GM12878 (cell line): ENCODE results near the gene MAML2. TPM values are rescaled to one million over a fixed set of nuclear protein-coding genes. Genes with fewer than 3 reads are reported as not detected.

Experiments
- ATAC-seq: fragments of 200-7000 bp; cut with Tn5 transposase; 3 replicates; pipeline ENCODE4 v1.9.1; 2020; ENCODE audit warnings: mild to moderate bottlenecking, moderate library complexity
- BruUV-seq: library from RNA; stranded (reverse); fragments of 400-500 nt; replicated peaks from 2 replicates; lab custom pipeline; 2021; lab: Mats Ljungman, UMichigan
- CTCF ChIA-PET: fragments of 300-600 bp; sonication (Branson Sonifier 250); formaldehyde crosslinking; extraction: SDS; loops from one replicate; lab custom pipeline; 2021; ENCODE audit warnings: inconsistent platforms; lab: Yijun Ruan, JAX
- POLR2A ChIA-PET: fragments of 350-600 bp; formaldehyde crosslinking; extraction: SDS; loops from one replicate; lab custom pipeline; 2021; ENCODE audit warnings: inconsistent platforms; lab: Charles Lee
- RAD21 ChIA-PET: fragments of 300-600 bp; sonication (Branson Sonifier 250); formaldehyde crosslinking; loops from one replicate; lab custom pipeline; 2023; ENCODE audit warnings: antibody characterized with exemption; ENCODE audit not compliant: unreplicated experiment; lab: Charles Lee
- SMC1A ChIA-PET: fragments of 300-600 bp; sonication (Branson Sonifier 250); formaldehyde crosslinking; loops from one replicate; lab custom pipeline; 2023; ENCODE audit not compliant: unreplicated experiment, uncharacterized antibody; lab: Charles Lee
- DNase-seq: peaks from one replicate; pipeline ENCODE4 v3.0.0-alpha.2; 2011; ENCODE audit warnings: low read depth, low spot score
- FAIRE-seq: peaks from 3 replicates; lab custom pipeline; 2011; peaks lifted over from hg19 to GRCh38; lab: Jason Lieb, UNC
- H2AFZ ChIP-seq: 2 replicates; pipeline ENCODE4 v1.6.0; 2011; ENCODE audit warnings: low read depth, low read length, control low read depth; ENCODE audit not compliant: control insufficient read depth
- H3K27ac ChIP-seq: 2 replicates; pipeline ENCODE4 v1.5.1; 2011; ENCODE audit warnings: control low read depth; ENCODE audit not compliant: control insufficient read depth, insufficient read depth
- H3K27me3 ChIP-seq, 2 experiments: replicated peaks in 1 of 2; 2 replicates each; pipeline versions ENCODE4 v1.6.0 to v1.6.1; 2011; ENCODE audit warnings: low read length in 1 of 2; ENCODE audit not compliant: control insufficient read depth in 2 of 2, insufficient read depth in 2 of 2
- H3K36me3 ChIP-seq, 2 experiments: 2 replicates each; pipeline ENCODE4 v1.5.1; 2011; ENCODE audit warnings: low read length in 1 of 2; ENCODE audit not compliant: control insufficient read depth in 2 of 2, insufficient read depth in 2 of 2
- H3K4me1 ChIP-seq: 2 replicates; pipeline ENCODE4 v1.6.1; 2011; ENCODE audit warnings: mild to moderate bottlenecking, low read length, moderate library complexity, mixed read lengths; ENCODE audit not compliant: control insufficient read depth, insufficient read depth
- H3K4me2 ChIP-seq: 2 replicates; pipeline ENCODE4 v1.6.0; 2011; ENCODE audit warnings: control low read depth; ENCODE audit not compliant: control insufficient read depth, insufficient read depth
- H3K4me3 ChIP-seq: fragments of 200-600 bp; sonication (generic); 2 replicates; pipeline ENCODE4 v1.5.1; 2016
- H3K79me2 ChIP-seq: 2 replicates; pipeline ENCODE4 v1.6.0; 2011; ENCODE audit warnings: low read length; ENCODE audit not compliant: control insufficient read depth, insufficient read depth
- H3K9ac ChIP-seq: 2 replicates; pipeline ENCODE4 v1.8.0; 2011; ENCODE audit warnings: low read length, control low read depth, mixed read lengths; ENCODE audit not compliant: control insufficient read depth, insufficient read depth
- H3K9me3 ChIP-seq: replicated peaks from 3 replicates; pipeline ENCODE4 v1.5.1; 2011; ENCODE audit warnings: mild to moderate bottlenecking, low read length; ENCODE audit not compliant: control insufficient read depth, insufficient read depth
- H4K20me1 ChIP-seq: 2 replicates; pipeline ENCODE4 v1.6.0; 2011; ENCODE audit not compliant: control insufficient read depth, insufficient read depth
- CHD4 ChIP-seq: fragments of 200-600 bp; sonication (generic); IDR thresholded peaks from 2 replicates; pipeline ENCODE4 v1.6.1; 2016; ENCODE audit warnings: mild to moderate bottlenecking
- CUX1 ChIP-seq: IDR thresholded peaks from 2 replicates; pipeline ENCODE4 v1.6.1; 2012; ENCODE audit warnings: improper control_type of control experiment, low read depth, low read length; ENCODE audit not compliant: insufficient replicate concordance
- SPI1 ChIP-seq: IDR thresholded peaks from 2 replicates; pipeline ENCODE4 v1.6.1; 2011; ENCODE audit warnings: low read depth, mild to moderate bottlenecking, low read length, moderate library complexity, borderline replicate concordance; ENCODE audit not compliant: insufficient read depth
- TAF1 ChIP-seq: IDR thresholded peaks from 2 replicates; pipeline ENCODE4 v1.6.1; 2011; ENCODE audit warnings: mild to moderate bottlenecking, low read depth, low read length, borderline replicate concordance
- TBL1XR1 ChIP-seq: IDR thresholded peaks from 2 replicates; pipeline ENCODE4 v1.6.1; 2012; ENCODE audit warnings: low read depth, low read length, improper control_type of control experiment
- YY1 ChIP-seq: IDR thresholded peaks from 2 replicates; pipeline ENCODE4 v1.6.1; 2011; ENCODE audit warnings: low read depth, mild to moderate bottlenecking, low read length
- ZNF217 ChIP-seq: fragments of 450-650 bp; IDR thresholded peaks from 2 replicates; pipeline ENCODE4 v1.6.1; 2017; ENCODE audit warnings: antibody characterized with exemption, mild to moderate bottlenecking
- ZNF24 ChIP-seq: fragments of 450-650 bp; IDR thresholded peaks from 2 replicates; pipeline ENCODE4 v1.6.1; 2017; ENCODE audit warnings: antibody characterized with exemption, mild to moderate bottlenecking
- in situ Hi-C: fragments of 300-500 bp; cut with MboI; formaldehyde crosslinking; loops from 9 replicates; pipeline ENCODE4 v1.14.3; 2018; ENCODE audit warnings: mixed read lengths
- intact Hi-C: fragments of 100-400 bp; cut with micrococcal nuclease; formaldehyde crosslinking; loops from one replicate; pipeline ENCODE4 v1.14.2; 2022; ENCODE audit not compliant: unreplicated experiment
- polyA plus RNA-seq, 11 experiments: library from polyadenylated mRNA; depleted of rRNA in 4 of 11; unstranded in 6 of 11; stranded (reverse) in 5 of 11; fragments of >200 nt; fragmentation: Nextera tagmentation in 4 of 11; fragmentation: Illumina TruSeq in 1 of 11; extraction: Ambion mirVana in 4 of 11; extraction: Trizol in 1 of 11; gene quantifications; 1 replicate in 1 of 11; 2 replicates in 10 of 11; pipeline versions ENCODE4 v1.2.1 to v1.2.3, GENCODE V29; 2011 to 2016; ENCODE audit warnings: inconsistent platforms in 2 of 11, missing spikeins in 2 of 11, low read depth in 1 of 11
- total RNA-seq, 4 experiments: library from RNA; depleted of rRNA in 3 of 4; stranded (reverse); fragments of >200 nt in 3 of 4; fragmentation: Illumina TruSeq in 1 of 4; extraction: Trizol in 1 of 4; gene quantifications; 2 replicates each; pipeline versions ENCODE4 v1.2.1 to v1.2.3, GENCODE V29; 2013 to 2021

The MAML2 gene
- total and polyA plus RNA-seq, 10 of the 15 experiments (the other 5 are each of a cell fraction or from before 2014, with no cell fraction given): 2.5 to 15.1 (median 12.0) TPM

- no peak overlapping the region for H3K4me3 ChIP-seq
- no peaks in the 10 kb centered on the region; the same call in 1 of the 2 replicates for H4K20me1 ChIP-seq
- CTCF ChIA-PET: interaction anchor here (0.7 to 1.7 kb wide), 2 partner anchors 12 to 29 kb away, joined by 4 to 5 read pairs; no protein-coding TSS in a partner anchor
- H3K36me3 ChIP-seq: no peaks in the 10 kb centered on the region
- no peaks in the 10 kb centered on the region for H3K9me3 ChIP-seq
- DNase-seq (no peak), FAIRE-seq (no peak), ATAC-seq (no peak)
- RAD21 ChIA-PET: interaction anchor here (1.1 kb wide), 1 partner anchor 12 kb away, joined by 3 read pairs; no protein-coding TSS in a partner anchor
- intact Hi-C loops (no loop called here), in situ Hi-C loops (no loop called here)
- no peak overlapping the region for H3K9ac ChIP-seq
- POLR2A ChIA-PET: no interaction called here
- H3K4me1 ChIP-seq: peaks cover 22% of the 10 kb centered on the region
- no peak overlapping the region for H2AFZ ChIP-seq
- SMC1A ChIA-PET: interaction anchor here (1.4 to 1.5 kb wide), 2 partner anchors 11 to 29 kb away, joined by 3 read pairs; no protein-coding TSS in a partner anchor
- peak; percentile 91 for TF ChIP-seq ZNF24
- TF ChIP-seq TAF1: no peak
- no peak for TF ChIP-seq CUX1
- no peak for TF ChIP-seq SPI1
- no peak for TF ChIP-seq ZNF217
- no peak for TF ChIP-seq TBL1XR1
- no peak for TF ChIP-seq CHD4
- no peak for TF ChIP-seq YY1
- H3K79me2 ChIP-seq: no peaks in the 10 kb centered on the region; the same call in 1 of the 2 replicates
- no peak overlapping the region for H3K4me2 ChIP-seq
- H3K27ac ChIP-seq: no peak overlapping the region
- no peaks in the 10 kb centered on the region for H3K27me3 ChIP-seq
- no TSS peak for BruUV-seq
These were observed 316.0 kb downstream of the MAML2 start for GRCh38 chr11:96027021-96027420.
